SK-N-MC (cell line): ENCODE data around the gene TRMT10B.
"Not testable (repeated sequence)": the region's sequence is repeated elsewhere in the genome, so short reads cannot be mapped to it uniquely, and the experiment has no call there.

Source experiments
- EZH2 ChIP-seq: fragments of 200-600 bp; sonication (generic); IDR thresholded peaks from one replicate; pipeline ENCODE4 v1.6.1; 2017; ENCODE audit warnings: antibody characterized with exemption
- FOXP2 ChIP-seq: optimal IDR thresholded peaks from 2 replicates; pipeline ENCODE3; 2011; ENCODE audit warnings: mild to moderate bottlenecking, moderate library complexity; ENCODE audit not compliant: insufficient read depth; ENCODE audit errors: extremely low read length, control extremely low read depth
- POLR2AphosphoS5 ChIP-seq: IDR thresholded peaks from 2 replicates; pipeline ENCODE4 v1.6.1; 2012; ENCODE audit warnings: mild to moderate bottlenecking, low read depth, low read length, borderline replicate concordance

DNA sequence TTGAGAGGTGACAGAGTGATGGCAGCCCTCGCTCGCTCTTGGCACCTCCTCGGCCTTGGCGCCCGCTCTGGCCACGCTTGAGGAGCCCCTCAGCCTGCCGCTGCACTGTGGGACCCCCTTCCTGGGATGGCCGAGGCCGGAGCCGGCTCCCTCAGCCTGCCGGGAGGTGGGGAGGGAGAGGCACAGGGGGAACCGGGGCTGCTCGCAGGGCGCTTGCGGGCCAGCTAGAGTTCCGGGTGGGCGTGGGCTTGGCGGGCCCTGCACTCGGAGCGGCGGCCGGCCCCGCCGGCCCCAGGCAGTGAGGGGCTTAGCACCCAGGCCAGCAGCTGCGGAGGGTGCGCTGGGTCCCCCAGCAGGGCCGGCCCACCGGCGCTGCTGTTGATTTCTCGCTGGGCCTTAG lies 1.9 kb upstream of the TRMT10B start:
- not testable (repeated sequence) for TF ChIP-seq EZH2, POLR2AphosphoS5, FOXP2
